Spinal cord (tissue), 10 donors: ENCODE results near the gene COL12A1. TPM values are rescaled to one million over a fixed set of nuclear protein-coding genes. Genes with fewer than 3 reads are reported as not detected.
A peak's percentile ranks its signal among the peaks of the same experiment; 100 is the strongest.

ENCODE experiments used
- DNase-seq, 6 donors: peaks; one replicate each; pipeline versions ENCODE4 v3.0.0 to v3.0.0-alpha.2; 2013 to 2015; ENCODE audit warnings: low spot score in 6 of 6, low read depth in 4 of 6
- H3K27ac ChIP-seq: one replicate; pipeline ENCODE4 v1.5.1; 2013; ENCODE audit warnings: low read depth, low read length, control low read depth
- H3K27me3 ChIP-seq: one replicate; pipeline ENCODE4 v1.6.1; 2013; ENCODE audit warnings: low read length; ENCODE audit not compliant: control insufficient read depth, insufficient read depth
- H3K36me3 ChIP-seq: one replicate; pipeline ENCODE4 v1.6.1; 2013; ENCODE audit warnings: low read length; ENCODE audit not compliant: control insufficient read depth, insufficient read depth
- H3K4me1 ChIP-seq: one replicate; pipeline ENCODE4 v1.6.1; 2013; ENCODE audit warnings: low read length; ENCODE audit not compliant: control insufficient read depth, insufficient read depth
- H3K4me3 ChIP-seq: one replicate; pipeline ENCODE4 v1.5.1; 2013; ENCODE audit warnings: low read depth, low read length, control low read depth
- H3K9me3 ChIP-seq: one replicate; pipeline ENCODE4 v1.6.1; 2013; ENCODE audit warnings: low read length; ENCODE audit not compliant: control insufficient read depth, insufficient read depth
- WGBS: methylation state at CpG from one replicate; pipeline ENCODE4 v1.1.5; 2013; ENCODE audit warnings: missing lambda C conversion rate; ENCODE audit not compliant: insufficient coverage; 5-methylcytosine and 5-hydroxymethylcytosine counted together
- polyA plus RNA-seq, 2 donors: library from polyadenylated mRNA; unstranded; fragments of 120-200 nt; gene quantifications; one replicate each; pipeline ENCODE4 v1.2.1, GENCODE V29; 2013; ENCODE audit not compliant: insufficient read length in 2 of 2
- total RNA-seq, 2 donors: library from RNA; depleted of rRNA in 1 of 2; stranded (reverse); fragments of 120-200 nt in 1 of 2; fragments of >200 nt in 1 of 2; gene quantifications; one replicate each; pipeline versions ENCODE4 v1.2.3 to v1.2.4, GENCODE V29; 2013 to 2014
- donor health status: healthy.

Gene COL12A1
- total and polyA plus RNA-seq, 4 donors: 28.8 to 254 (median 87.7) TPM

DNA sequence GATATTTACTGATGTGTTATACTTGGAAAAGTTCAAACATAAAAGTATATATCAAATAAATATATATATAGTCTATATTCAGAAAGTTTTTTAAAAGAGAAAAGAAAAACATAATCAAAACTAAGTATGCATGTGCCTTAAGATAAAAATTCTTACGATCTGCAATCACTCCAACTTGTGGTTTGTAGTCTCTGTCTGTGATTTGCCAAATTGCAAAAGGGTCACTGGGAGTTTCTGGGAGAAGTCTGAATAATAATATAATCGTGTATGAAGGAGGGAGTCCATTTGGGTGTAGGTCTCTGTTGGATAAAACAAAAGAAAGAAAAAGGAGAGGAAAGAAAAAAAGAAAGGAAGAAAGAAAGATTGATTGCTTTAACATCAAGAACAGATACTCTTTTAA lies 92.4 kb downstream of the COL12A1 start:
- no peaks in the 10 kb centered on the region for H3K9me3 ChIP-seq
- H3K4me1 ChIP-seq: no peaks in the 10 kb centered on the region
- H3K27me3 ChIP-seq: no peaks in the 10 kb centered on the region
- H3K4me3 ChIP-seq: no peak overlapping the region
- H3K36me3 ChIP-seq: no peaks in the 10 kb centered on the region
- H3K27ac ChIP-seq: no peak overlapping the region
- no CpG with 5 or more reads among the region's 2 CpGs for WGBS
- DNase-seq: no peak

DNA sequence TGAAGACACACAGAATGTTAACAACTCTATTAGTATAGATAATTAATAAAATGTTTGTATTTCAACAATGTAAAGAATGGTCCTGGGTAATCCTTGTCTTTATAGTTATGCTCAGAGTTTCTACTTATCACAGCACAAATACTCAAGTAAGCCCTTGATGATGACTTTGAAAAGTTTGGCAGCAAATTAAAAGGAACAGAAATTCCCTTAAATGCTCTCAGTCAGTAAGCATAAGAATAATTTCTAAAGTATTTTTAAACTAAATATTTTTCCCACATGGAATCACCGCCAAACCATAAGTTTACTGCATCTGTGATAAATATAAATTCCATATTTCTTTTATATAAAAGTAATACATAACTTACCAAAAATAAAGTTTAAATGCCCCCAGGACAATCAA lies 96.1 kb downstream of the COL12A1 start:
- no peak overlapping the region for H3K27ac ChIP-seq
- H3K36me3 ChIP-seq: no peaks in the 10 kb centered on the region
- WGBS: no CpG with 5 or more reads among the region's 1 CpG
- H3K4me1 ChIP-seq: no peaks in the 10 kb centered on the region
- no peak for DNase-seq
- no peaks in the 10 kb centered on the region for H3K27me3 ChIP-seq
- no peak overlapping the region for H3K4me3 ChIP-seq
- H3K9me3 ChIP-seq: no peaks in the 10 kb centered on the region

DNA sequence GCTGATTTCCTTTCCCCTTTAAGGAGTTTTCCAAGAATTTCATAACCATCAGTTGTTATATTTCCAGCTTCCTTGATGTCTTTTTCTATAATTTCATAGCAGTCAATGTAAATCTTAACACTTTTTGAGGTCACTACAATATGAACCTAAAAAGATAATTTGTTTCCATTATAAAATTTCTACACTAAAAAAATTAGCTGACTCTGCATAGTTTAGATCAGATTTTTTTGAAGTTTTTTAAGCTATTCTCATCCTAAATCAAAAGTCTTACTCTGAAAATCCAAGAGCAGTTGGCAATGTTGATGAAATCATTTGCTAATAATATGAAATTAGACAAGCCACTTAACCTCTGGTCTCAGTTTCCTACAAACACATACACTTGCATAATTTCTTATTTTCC lies 96.8 kb downstream of the COL12A1 start:
- Histone ChIP-seq H3K4me3 (no peak overlapping the region), H3K4me1 (no peaks in the 10 kb centered on the region), H3K9me3 (no peaks in the 10 kb centered on the region), H3K36me3 (no peaks in the 10 kb centered on the region), H3K27me3 (no peaks in the 10 kb centered on the region), H3K27ac (no peak overlapping the region)
- no peak for DNase-seq

DNA sequence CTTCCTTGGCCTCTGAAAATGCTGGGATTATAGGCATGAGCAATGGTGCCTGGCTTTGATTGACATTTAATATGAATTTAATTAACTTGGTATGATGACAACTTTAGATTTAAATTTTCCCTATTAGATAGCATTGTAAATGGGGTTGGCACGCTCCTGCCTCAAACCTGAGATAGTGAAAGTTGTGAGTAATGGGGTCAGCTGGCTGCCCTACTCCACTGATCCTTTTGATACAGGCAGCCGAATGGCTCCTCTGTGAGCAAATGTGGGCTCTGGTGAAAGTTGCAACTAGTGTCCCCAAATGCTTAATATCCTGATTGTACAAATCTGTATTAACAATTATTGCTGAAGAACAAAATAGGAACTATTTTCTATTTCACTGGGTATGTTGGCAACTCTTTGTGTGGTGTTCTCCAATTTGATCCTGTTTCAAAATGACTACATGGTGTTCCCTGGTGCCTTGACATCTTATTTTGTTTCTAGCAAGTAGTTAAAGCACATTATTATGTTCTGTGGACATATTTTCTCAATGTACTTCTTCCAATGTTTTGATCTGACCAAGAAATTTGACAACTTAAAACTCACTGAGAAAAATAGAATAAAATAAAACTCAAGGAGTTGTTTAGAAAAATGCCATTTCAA lies 97.4 kb downstream of the COL12A1 start:
- H3K9me3 ChIP-seq: no peaks in the 10 kb centered on the region
- no peak overlapping the region for H3K4me3 ChIP-seq
- WGBS: no CpG with 5 or more reads among the region's 2 CpGs
- H3K27me3 ChIP-seq: no peaks in the 10 kb centered on the region
- no peaks in the 10 kb centered on the region for H3K36me3 ChIP-seq
- DNase-seq: no peak
- no peak overlapping the region for H3K27ac ChIP-seq
- no peaks in the 10 kb centered on the region for H3K4me1 ChIP-seq

DNA sequence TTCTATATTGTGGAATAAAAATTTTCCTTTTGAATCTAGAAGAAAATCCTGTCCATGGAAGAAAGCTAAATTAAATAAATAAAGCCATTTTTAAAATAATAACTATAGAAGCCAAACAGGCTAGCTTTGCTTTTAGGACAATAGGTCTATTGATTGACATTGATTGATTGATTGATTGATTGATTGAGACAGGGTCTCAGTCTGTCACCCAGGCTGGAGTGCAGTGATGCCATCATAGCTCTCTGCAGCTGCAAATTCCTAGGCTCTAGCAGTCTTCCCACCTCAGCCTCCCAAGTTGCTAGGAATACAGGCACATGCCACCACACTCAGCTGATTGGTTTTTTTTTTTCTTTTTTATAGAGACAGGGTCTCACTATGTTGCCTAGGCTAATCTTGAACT lies 97.9 kb downstream of the COL12A1 start:
- Histone ChIP-seq H3K4me3 (no peak overlapping the region), H3K27ac (no peak overlapping the region), H3K4me1 (no peaks in the 10 kb centered on the region), H3K9me3 (no peaks in the 10 kb centered on the region), H3K36me3 (no peaks in the 10 kb centered on the region), H3K27me3 (no peaks in the 10 kb centered on the region)
- DNase-seq: no peak

DNA sequence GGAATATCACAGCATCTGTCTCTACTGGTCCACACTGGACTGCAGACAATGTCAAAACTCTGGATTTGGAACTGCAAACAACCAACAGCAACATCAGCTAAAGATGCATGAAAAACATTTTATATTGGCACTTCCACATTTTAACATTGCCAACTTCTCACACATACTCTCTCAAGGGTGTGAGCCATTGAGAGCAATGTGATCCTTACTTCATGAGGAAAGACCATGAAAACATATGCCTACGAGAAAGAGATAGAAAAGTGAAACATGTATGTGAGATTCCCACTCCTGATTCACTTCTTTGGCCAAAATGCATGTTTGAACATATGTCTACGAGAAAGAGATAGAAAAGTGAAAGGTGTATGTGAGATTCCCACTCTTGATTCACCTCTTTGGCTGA lies 99.4 kb downstream of the COL12A1 start:
- Histone ChIP-seq H3K4me3 (no peak overlapping the region), H3K4me1 (no peaks in the 10 kb centered on the region), H3K36me3 (no peaks in the 10 kb centered on the region), H3K9me3 (no peaks in the 10 kb centered on the region), H3K27ac (no peak overlapping the region), H3K27me3 (no peaks in the 10 kb centered on the region)
- DNase-seq: peak in 1 of 6 donors; percentile 51
- 100% methylated on average over 1 of the region's 2 CpGs for WGBS

DNA sequence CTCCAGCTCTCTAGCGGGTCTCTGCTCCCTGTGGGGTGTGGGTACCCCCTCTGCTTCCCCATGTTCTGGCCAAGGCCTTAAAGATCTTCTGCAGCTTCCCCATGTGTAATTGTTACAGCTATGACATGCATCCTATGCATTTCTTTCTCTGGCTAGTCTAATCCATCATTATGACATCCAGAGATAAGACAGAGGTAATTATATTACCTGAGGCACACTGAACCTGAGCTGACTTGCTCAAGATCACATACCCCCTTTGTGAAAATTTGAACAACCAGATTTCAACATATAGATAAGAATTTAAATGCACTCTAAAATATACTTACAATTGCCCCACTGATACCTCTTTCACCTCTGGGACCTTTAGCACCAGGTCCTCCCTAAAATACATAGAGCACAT lies 102.4 kb downstream of the COL12A1 start:
- H3K27me3 ChIP-seq: no peaks in the 10 kb centered on the region
- no peak overlapping the region for H3K4me3 ChIP-seq
- 80% methylated on average over 1 of the region's 1 CpG for WGBS
- no peak for DNase-seq
- H3K27ac ChIP-seq: no peak overlapping the region
- H3K9me3 ChIP-seq: no peaks in the 10 kb centered on the region
- H3K36me3 ChIP-seq: no peaks in the 10 kb centered on the region
- peaks cover 2% of the 10 kb centered on the region for H3K4me1 ChIP-seq

DNA sequence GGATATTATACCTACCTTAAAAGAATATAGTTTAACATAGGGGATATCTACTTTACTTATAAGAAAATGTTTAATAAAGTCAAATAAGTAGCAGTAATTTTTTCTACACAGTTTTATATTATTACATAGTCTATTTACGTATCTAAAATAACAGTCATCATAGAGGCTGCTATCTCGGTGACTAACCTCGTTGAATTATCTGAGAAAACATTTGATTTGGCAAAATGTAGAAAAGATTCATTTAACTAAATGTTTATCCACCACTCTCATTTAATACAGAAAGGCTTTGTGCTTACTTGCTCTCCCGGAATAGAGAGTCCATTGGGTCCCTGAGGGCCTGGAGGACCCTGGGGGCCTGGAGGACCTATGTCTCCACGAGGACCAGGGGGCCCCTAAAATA lies 103.6 kb downstream of the COL12A1 start:
- Histone ChIP-seq H3K27me3 (no peaks in the 10 kb centered on the region), H3K36me3 (no peaks in the 10 kb centered on the region), H3K27ac (peak overlapping the region; percentile 12), H3K4me1 (peaks cover 3% of the 10 kb centered on the region), H3K9me3 (no peaks in the 10 kb centered on the region), H3K4me3 (no peak overlapping the region)
- no peak for DNase-seq
- 40% methylated on average over 1 of the region's 5 CpGs for WGBS

DNA sequence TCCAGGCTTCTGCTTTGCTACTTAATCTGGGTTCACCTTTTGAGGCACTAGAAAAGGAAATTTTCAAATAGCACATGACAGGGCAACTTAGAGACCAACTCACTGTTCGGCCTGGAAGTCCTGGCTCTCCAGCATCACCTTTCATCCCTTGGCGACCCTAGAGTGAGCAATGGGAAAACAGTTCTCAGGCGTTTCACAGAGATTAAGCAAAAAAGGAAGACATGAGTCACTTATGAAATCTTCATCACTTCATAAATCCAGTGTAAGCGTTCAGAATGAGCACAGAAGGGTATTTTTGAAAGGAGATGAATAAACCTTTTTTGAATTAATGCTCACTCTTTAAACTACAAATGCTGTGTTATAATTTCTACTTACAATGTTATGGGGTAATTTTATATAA lies 104.0 kb downstream of the COL12A1 start:
- DNase-seq: no peak
- Histone ChIP-seq H3K36me3 (no peaks in the 10 kb centered on the region), H3K4me3 (no peak overlapping the region), H3K9me3 (no peaks in the 10 kb centered on the region), H3K27me3 (no peaks in the 10 kb centered on the region), H3K4me1 (peaks cover 3% of the 10 kb centered on the region), H3K27ac (no peak overlapping the region)
- WGBS: 84% methylated on average over 2 of the region's 4 CpGs

DNA sequence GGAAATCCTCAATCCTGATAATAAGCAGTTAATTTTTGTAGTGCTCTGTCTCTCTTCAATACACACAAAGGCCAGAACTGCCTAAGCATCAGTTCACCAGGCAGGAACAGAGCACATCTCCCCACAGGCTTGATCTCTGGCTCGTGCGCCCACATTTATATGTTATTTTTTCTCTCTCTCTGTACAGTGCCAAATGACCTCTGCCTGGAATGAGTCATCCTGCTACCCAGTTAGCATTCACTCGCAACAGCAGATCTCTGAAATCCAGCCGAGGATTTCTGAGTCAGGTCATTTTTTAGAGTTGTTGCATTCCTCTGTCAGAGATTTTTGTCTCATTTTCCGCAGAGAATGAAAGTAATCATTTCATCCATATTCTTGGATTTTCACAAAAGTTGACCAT lies 107.1 kb downstream of the COL12A1 start:
- Histone ChIP-seq H3K4me1 (peaks cover 3% of the 10 kb centered on the region), H3K36me3 (no peaks in the 10 kb centered on the region), H3K27me3 (no peaks in the 10 kb centered on the region), H3K4me3 (no peak overlapping the region), H3K27ac (peak overlapping the region; percentile 1), H3K9me3 (no peaks in the 10 kb centered on the region)
- DNase-seq: peak in 1 of 6 donors; percentile 75
- WGBS: no CpG with 5 or more reads among the region's 5 CpGs
